GM21367 (cell line): ENCODE measurements around the gene TSPAN7.

Source experiments
- ATAC-seq: cut with Tn5 transposase; IDR thresholded peaks from one replicate; pipeline ENCODE4 v1.9.1; 2021; ENCODE audit not compliant: unreplicated experiment

The TSPAN7 gene

GRCh38 chrX:38561126-38561868 lies at the start of gene TSPAN7:
Gene TSPAN7, plus strand, starts transcription at chrX:38561542. Its CDS starts 5 bp downstream, at chrX:38561547.
- ATAC-seq: peak; percentile 60

GRCh38 chrX:38513112-38513742 lies 48.1 kb upstream of the TSPAN7 start:
- ATAC-seq: no peak

GRCh38 chrX:38514016-38514854 lies 47.1 kb upstream of the TSPAN7 start:
- no peak for ATAC-seq

GRCh38 chrX:38515291-38515690 lies 46.1 kb upstream of the TSPAN7 start:
- no peak for ATAC-seq

- ATAC-seq: no peak
Observed at GRCh38 chrX:38516196-38516774, 45.1 kb upstream of the TSPAN7 start.

- no peak for ATAC-seq
Observed at GRCh38 chrX:38519651-38520050, 41.7 kb upstream of the TSPAN7 start.

- ATAC-seq: no peak
Observed at GRCh38 chrX:38538134-38538533, 23.2 kb upstream of the TSPAN7 start.

- ATAC-seq: no peak
Observed at GRCh38 chrX:38539748-38540147, 21.6 kb upstream of the TSPAN7 start.

- no peak for ATAC-seq
Observed at GRCh38 chrX:38548508-38548907, 12.8 kb upstream of the TSPAN7 start.

- no peak for ATAC-seq
Observed at GRCh38 chrX:38552721-38553120, 8.6 kb upstream of the TSPAN7 start.

- no peak for ATAC-seq
Observed at GRCh38 chrX:38558686-38559085, 2.7 kb upstream of the TSPAN7 start.

- ATAC-seq: no peak
Observed at GRCh38 chrX:38560776-38561125, 591 bp upstream of the TSPAN7 start.

- no peak for ATAC-seq
Observed at GRCh38 chrX:38561951-38562719, 793 bp downstream of the TSPAN7 start.

GRCh38 chrX:38563030-38563429 lies 1.7 kb downstream of the TSPAN7 start:
- no peak for ATAC-seq

GRCh38 chrX:38570396-38570795 lies 9.1 kb downstream of the TSPAN7 start:
- no peak for ATAC-seq

- ATAC-seq: no peak
Observed at GRCh38 chrX:38571058-38571457, 9.7 kb downstream of the TSPAN7 start.

GRCh38 chrX:38574858-38575257 lies 13.5 kb downstream of the TSPAN7 start:
- ATAC-seq: no peak

- ATAC-seq: no peak
Observed at GRCh38 chrX:38575888-38576287, 14.5 kb downstream of the TSPAN7 start.

- ATAC-seq: no peak
Observed at GRCh38 chrX:38577738-38578137, 16.4 kb downstream of the TSPAN7 start.

- ATAC-seq: no peak
Observed at GRCh38 chrX:38578167-38578566, 16.8 kb downstream of the TSPAN7 start.

GRCh38 chrX:38583181-38583580 lies 21.8 kb downstream of the TSPAN7 start:
- ATAC-seq: no peak
